H1 (cell line): ENCODE results near the gene CPZ. TPM values are rescaled to one million over a fixed set of nuclear protein-coding genes. Genes with fewer than 3 reads are reported as not detected.

Experiments
- CREB1 ChIP-seq: IDR thresholded peaks from 2 replicates; pipeline ENCODE4 v1.6.1; 2012; ENCODE audit warnings: inconsistent platforms
- GABPA ChIP-seq: IDR thresholded peaks from 2 replicates; pipeline ENCODE4 v1.6.1; 2011; ENCODE audit warnings: mild to moderate bottlenecking, low read length, moderate library complexity, borderline replicate concordance; ENCODE audit not compliant: insufficient read depth
- KDM1A ChIP-seq: fragments of 200-600, 300-600 bp; sonication (generic); IDR thresholded peaks from 2 replicates; pipeline ENCODE4 v1.7.1; 2016; ENCODE audit warnings: mild to moderate bottlenecking, low read length, borderline replicate concordance
- RFX5 ChIP-seq: IDR thresholded peaks from 2 replicates; pipeline ENCODE4 v1.6.1; 2011; ENCODE audit warnings: low read depth, low read length, improper control_type of control experiment, borderline replicate concordance
- polyA plus RNA-seq, 7 experiments: library from polyadenylated mRNA; depleted of rRNA in 3 of 7; stranded (reverse) in 5 of 7; unstranded in 2 of 7; fragments of >200 nt in 5 of 7; fragments of 200-250 nt in 2 of 7; gene quantifications; 1 replicate in 5 of 7; 2 replicates in 1 of 7; 4 replicates in 1 of 7; pipeline versions ENCODE4 v1.2.1 to v1.2.3, GENCODE V29; 2011 to 2013; ENCODE audit warnings: missing spikeins in 2 of 7, mixed read lengths in 2 of 7
- total RNA-seq: library from RNA; stranded (reverse); fragmentation: NEBNext Ultra II Directional; extraction: Animal tissue kit (Norgen Biotek cat#: 25700); gene quantifications from 2 replicates; pipeline ENCODE4 v1.2.1, GENCODE V29; 2021

The CPZ gene
- total and polyA plus RNA-seq, 2 of the 8 experiments (the other 6 are each of a cell fraction or from before 2014, with no cell fraction given), result 28.8 to 40.7 TPM

DNA sequence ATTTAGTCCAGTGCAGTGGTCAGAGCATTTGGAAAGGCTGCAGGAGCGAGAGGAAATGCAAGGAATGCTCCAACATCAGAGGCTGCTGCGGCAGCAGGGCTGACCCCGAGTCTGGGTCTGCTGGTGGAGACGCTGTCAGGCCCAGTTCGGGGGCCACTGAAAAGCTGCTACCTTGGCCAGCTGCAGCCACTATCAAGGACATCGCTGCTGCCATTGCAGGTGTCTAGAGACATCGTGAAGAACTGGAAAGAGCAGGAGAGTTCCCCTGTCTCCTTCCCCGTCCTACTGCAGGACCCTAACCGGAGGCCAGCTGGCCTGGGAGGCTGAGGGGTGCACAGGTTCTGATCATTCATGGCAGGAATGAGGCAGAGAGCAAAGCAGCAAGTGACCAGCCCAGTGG, 41.9 kb upstream of the CPZ start (continued):
- TF ChIP-seq CREB1, result no peak
- TF ChIP-seq GABPA, result no peak
- no peak for TF ChIP-seq RFX5
- TF ChIP-seq KDM1A, result no peak
